Karpas-422 (cell line): ENCODE results near the gene GAL3ST2. TPM values are rescaled to one million over a fixed set of nuclear protein-coding genes. Genes with fewer than 3 reads are reported as not detected.

ENCODE experiments used
- DNase-seq: peaks from one replicate; pipeline ENCODE4 v3.0.0-alpha.2; 2015
- H2AFZ ChIP-seq: fragments of 200-600 bp; sonication (generic); 2 replicates; pipeline ENCODE4 v1.6.1; 2014; ENCODE audit warnings: antibody characterized with exemption, low read length, mixed read lengths
- H3K27ac ChIP-seq: fragments of 200-600 bp; sonication (generic); 2 replicates; pipeline ENCODE4 v1.5.1; 2014; ENCODE audit warnings: mild to moderate bottlenecking, low read length, moderate library complexity
- H3K27me3 ChIP-seq: fragments of 200-600 bp; sonication (generic); 2 replicates; pipeline ENCODE4 v1.6.1; 2014; ENCODE audit warnings: low read length, mixed read lengths
- H3K36me3 ChIP-seq: fragments of 200-600 bp; sonication (generic); 2 replicates; pipeline ENCODE4 v1.6.1; 2014; ENCODE audit warnings: low read length, mixed read lengths; ENCODE audit not compliant: insufficient read depth
- H3K4me1 ChIP-seq: fragments of 200-600 bp; sonication (generic); 2 replicates; pipeline ENCODE4 v1.6.1; 2014; ENCODE audit warnings: mild to moderate bottlenecking, low read length, mixed read lengths
- H3K4me2 ChIP-seq: fragments of 200-600 bp; sonication (generic); 2 replicates; pipeline ENCODE4 v1.6.1; 2014; ENCODE audit warnings: low read length, low read depth, mild to moderate bottlenecking; ENCODE audit not compliant: poor library complexity, severe bottlenecking
- H3K4me3 ChIP-seq: fragments of 200-600 bp; sonication (generic); 2 replicates; pipeline ENCODE4 v1.5.1; 2014; ENCODE audit warnings: mild to moderate bottlenecking, antibody characterized with exemption, low read length, mixed read lengths
- H3K79me2 ChIP-seq: fragments of 200-600 bp; sonication (generic); 2 replicates; pipeline ENCODE4 v1.6.1; 2014; ENCODE audit warnings: mild to moderate bottlenecking, low read length, mixed read lengths
- H3K9ac ChIP-seq: fragments of 200-600 bp; sonication (generic); 2 replicates; pipeline ENCODE4 v1.6.0; 2014; ENCODE audit warnings: low read length
- H3K9me2 ChIP-seq: fragments of 200-600 bp; sonication (generic), shearing (Covaris generic); replicated peaks from 2 replicates; pipeline ENCODE4 v1.6.0; 2014; ENCODE audit warnings: mild to moderate bottlenecking, low read length, moderate library complexity; ENCODE audit not compliant: insufficient read depth
- H3K9me3 ChIP-seq: fragments of 300-700, 200-600 bp; sonication (generic); 2 replicates; pipeline ENCODE4 v1.6.1; 2014; ENCODE audit warnings: low read length, mixed read lengths
- H4K20me1 ChIP-seq: fragments of 200-600 bp; sonication (generic); 2 replicates; pipeline ENCODE4 v1.6.1; 2014; ENCODE audit warnings: mild to moderate bottlenecking, antibody characterized with exemption, low read length, low read depth; ENCODE audit not compliant: insufficient read depth
- total RNA-seq: library from RNA; depleted of rRNA; stranded (reverse); fragments of >200 nt; shearing (Covaris generic); gene quantifications from 2 replicates; pipeline ENCODE4 v1.2.3, GENCODE V29; 2014; ENCODE audit warnings: low replicate concordance

GAL3ST2 gene
- total RNA-seq, 1 experiment from 2014 or later: not detected

- H3K9me2 ChIP-seq: no peaks in the 10 kb centered on the region
- H2AFZ ChIP-seq: no peak overlapping the region
- no peak for DNase-seq
- H4K20me1 ChIP-seq: no peaks in the 10 kb centered on the region; the same call in 1 of the 2 replicates
- H3K27me3 ChIP-seq: no peaks in the 10 kb centered on the region
- H3K4me3 ChIP-seq: no peak overlapping the region
- H3K4me2 ChIP-seq: no peak overlapping the region
- no peak overlapping the region for H3K27ac ChIP-seq
- H3K9me3 ChIP-seq: no peaks in the 10 kb centered on the region
- no peaks in the 10 kb centered on the region for H3K79me2 ChIP-seq
- H3K4me1 ChIP-seq: peaks cover 21% of the 10 kb centered on the region
- H3K36me3 ChIP-seq: no peaks in the 10 kb centered on the region
- H3K9ac ChIP-seq: no peak overlapping the region
Observed at GRCh38 chr2:241768251-241768711, 8.3 kb upstream of the GAL3ST2 start.

DNA sequence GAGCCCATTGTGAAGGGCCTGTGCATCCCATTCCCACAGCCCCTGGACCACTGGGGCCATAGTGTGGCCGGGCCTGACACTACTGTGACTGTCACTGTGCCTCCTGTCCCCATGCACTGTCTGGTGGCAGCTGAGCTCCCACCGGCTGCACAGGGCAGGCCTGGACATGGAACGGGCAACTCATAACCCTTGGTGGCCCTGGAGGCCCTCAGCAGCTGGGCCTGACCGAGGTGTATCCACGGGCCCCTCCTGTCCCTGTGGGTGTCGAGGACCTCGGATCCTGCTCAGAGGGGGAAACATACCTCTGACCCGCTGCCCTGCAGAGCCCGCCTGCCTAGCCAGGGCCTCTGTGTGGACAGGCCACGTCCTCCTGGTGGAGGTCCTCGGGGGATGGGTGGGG, 7.8 kb upstream of the GAL3ST2 start:
- H3K4me1 ChIP-seq: peaks cover 21% of the 10 kb centered on the region
- H3K27ac ChIP-seq: no peak overlapping the region
- H3K79me2 ChIP-seq: no peaks in the 10 kb centered on the region
- no peak for DNase-seq
- H2AFZ ChIP-seq: no peak overlapping the region
- no peaks in the 10 kb centered on the region for H3K27me3 ChIP-seq
- H3K4me2 ChIP-seq: no peak overlapping the region
- no peaks in the 10 kb centered on the region for H3K9me3 ChIP-seq
- no peaks in the 10 kb centered on the region for H3K36me3 ChIP-seq
- no peaks in the 10 kb centered on the region; the same call in 1 of the 2 replicates for H4K20me1 ChIP-seq
- no peak overlapping the region for H3K9ac ChIP-seq
- no peaks in the 10 kb centered on the region for H3K9me2 ChIP-seq
- H3K4me3 ChIP-seq: no peak overlapping the region

GRCh38 chr2:241769819-241770184, 6.8 kb upstream of the GAL3ST2 start:
- no peaks in the 10 kb centered on the region for H3K79me2 ChIP-seq
- DNase-seq: no peak

DNA sequence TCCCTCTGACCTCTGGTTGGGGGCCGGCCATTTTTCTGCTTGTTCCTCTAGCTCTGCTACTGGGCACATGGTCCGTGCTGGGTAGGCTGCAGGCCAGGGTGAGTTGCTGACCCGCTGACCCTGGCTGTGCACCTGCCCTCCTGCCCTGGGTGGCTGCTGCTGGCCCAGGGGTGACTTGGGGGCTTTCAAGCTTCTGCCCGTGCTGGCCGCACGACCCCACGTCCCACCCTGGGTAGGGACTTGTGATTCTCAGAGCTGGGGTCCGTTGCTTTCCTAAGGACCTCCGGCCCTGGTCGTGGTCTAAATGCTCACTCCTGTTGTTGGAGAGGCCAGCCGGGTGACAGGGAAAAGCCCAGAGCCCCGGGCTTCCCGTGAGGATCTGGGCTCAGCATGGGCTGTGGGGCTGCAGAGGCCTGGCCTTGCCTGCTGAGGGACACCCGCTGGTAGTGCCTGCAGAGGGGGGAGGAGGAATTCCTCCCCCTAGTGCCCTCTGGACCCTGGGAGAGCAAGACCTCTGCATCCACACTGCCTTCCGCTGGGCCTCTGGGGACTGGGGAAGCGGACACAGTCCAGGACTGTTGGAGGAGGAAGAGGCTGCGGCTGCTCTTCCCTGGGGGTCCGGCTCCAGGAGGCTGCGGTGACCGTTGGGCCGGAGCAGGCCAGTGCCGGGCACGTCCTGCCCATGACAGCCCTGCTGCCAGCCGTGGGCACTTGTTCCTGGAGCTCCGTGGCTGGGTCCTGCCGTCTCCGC, 6.3 kb upstream of the GAL3ST2 start:
- Histone ChIP-seq H3K36me3 (no peaks in the 10 kb centered on the region), H3K79me2 (no peaks in the 10 kb centered on the region), H3K9me2 (no peaks in the 10 kb centered on the region), H3K4me3 (no peak overlapping the region), H3K9me3 (no peaks in the 10 kb centered on the region), H3K27me3 (no peaks in the 10 kb centered on the region), H3K9ac (no peak overlapping the region), H2AFZ (no peak overlapping the region), H3K4me1 (peaks cover 21% of the 10 kb centered on the region), H3K4me2 (no peak overlapping the region), H4K20me1 (no peaks in the 10 kb centered on the region; the same call in 1 of the 2 replicates), H3K27ac (no peak overlapping the region)
- no peak for DNase-seq

More at GRCh38 chr2:241769819-241770184, 6.8 kb upstream of the GAL3ST2 start:
- no peak overlapping the region for H3K9ac ChIP-seq
- no peaks in the 10 kb centered on the region for H3K9me3 ChIP-seq
- H3K4me2 ChIP-seq: no peak overlapping the region
- no peaks in the 10 kb centered on the region; the same call in 1 of the 2 replicates for H4K20me1 ChIP-seq
- no peak overlapping the region for H3K4me3 ChIP-seq
- no peak overlapping the region for H2AFZ ChIP-seq
- H3K27ac ChIP-seq: no peak overlapping the region
- H3K27me3 ChIP-seq: no peaks in the 10 kb centered on the region
- H3K4me1 ChIP-seq: peaks cover 21% of the 10 kb centered on the region
- no peaks in the 10 kb centered on the region for H3K9me2 ChIP-seq
- H3K36me3 ChIP-seq: no peaks in the 10 kb centered on the region

GRCh38 chr2:241770936-241771285, 5.7 kb upstream of the GAL3ST2 start:
- no peak overlapping the region for H3K4me3 ChIP-seq
- no peaks in the 10 kb centered on the region for H3K36me3 ChIP-seq
- no peak overlapping the region for H3K9ac ChIP-seq

GRCh38 chr2:241771286-241772062, 5.1 kb upstream of the GAL3ST2 start:
- Histone ChIP-seq H3K4me1 (peaks cover 21% of the 10 kb centered on the region), H3K9me3 (no peaks in the 10 kb centered on the region), H3K36me3 (no peaks in the 10 kb centered on the region), H3K27ac (peak overlapping the region; percentile 64), H3K4me2 (peak overlapping the region; percentile 57), H4K20me1 (no peaks in the 10 kb centered on the region; the same call in 1 of the 2 replicates), H3K9ac (peak overlapping the region; percentile 51), H3K4me3 (peak overlapping the region; percentile 29; the same call in 1 of the 2 replicates), H3K79me2 (no peaks in the 10 kb centered on the region), H2AFZ (no peak overlapping the region), H3K27me3 (no peaks in the 10 kb centered on the region), H3K9me2 (no peaks in the 10 kb centered on the region)
- peak; percentile 52 for DNase-seq

More at GRCh38 chr2:241770936-241771285, 5.7 kb upstream of the GAL3ST2 start:
- no peak for DNase-seq
- peaks cover 21% of the 10 kb centered on the region for H3K4me1 ChIP-seq
- no peak overlapping the region for H3K4me2 ChIP-seq
- H3K79me2 ChIP-seq: no peaks in the 10 kb centered on the region
- H3K9me3 ChIP-seq: no peaks in the 10 kb centered on the region
- no peak overlapping the region for H3K27ac ChIP-seq
- H4K20me1 ChIP-seq: no peaks in the 10 kb centered on the region; the same call in 1 of the 2 replicates
- no peaks in the 10 kb centered on the region for H3K9me2 ChIP-seq
- no peaks in the 10 kb centered on the region for H3K27me3 ChIP-seq
- no peak overlapping the region for H2AFZ ChIP-seq

DNA sequence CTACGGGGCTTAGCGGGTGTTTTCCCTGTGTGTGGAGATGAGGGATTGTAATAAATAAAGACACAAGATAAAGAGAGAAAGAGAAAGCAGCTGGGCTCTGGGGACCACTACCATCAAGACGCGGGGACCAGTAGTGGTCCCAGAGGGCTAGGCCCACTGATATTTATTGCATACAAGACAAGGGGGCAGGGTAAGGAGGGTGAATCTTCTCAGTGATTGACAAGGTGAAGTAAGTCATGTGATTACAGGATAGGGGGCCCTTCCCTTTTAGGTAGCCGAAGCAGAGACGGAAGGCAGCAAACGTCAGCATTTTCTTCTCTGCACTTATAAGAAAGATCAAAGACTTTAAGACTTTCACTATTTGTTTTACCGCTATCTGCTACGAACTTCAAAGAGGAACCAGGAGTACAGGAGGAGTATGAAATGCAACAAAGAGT, 4.5 kb upstream of the GAL3ST2 start:
- H3K36me3 ChIP-seq: no peaks in the 10 kb centered on the region
- no peaks in the 10 kb centered on the region for H3K79me2 ChIP-seq
- H3K9ac ChIP-seq: peak overlapping the region; percentile 51
- no peaks in the 10 kb centered on the region; the same call in 1 of the 2 replicates for H4K20me1 ChIP-seq
- no peaks in the 10 kb centered on the region for H3K27me3 ChIP-seq
- peaks cover 21% of the 10 kb centered on the region for H3K4me1 ChIP-seq
- H3K4me3 ChIP-seq: peak overlapping the region; percentile 29; the same call in 1 of the 2 replicates
- peak; percentile 77 for DNase-seq
- H2AFZ ChIP-seq: no peak overlapping the region
- H3K4me2 ChIP-seq: peak overlapping the region; percentile 57
- H3K27ac ChIP-seq: peak overlapping the region; percentile 64
- no peaks in the 10 kb centered on the region for H3K9me2 ChIP-seq
- H3K9me3 ChIP-seq: no peaks in the 10 kb centered on the region
